ENCODE results near the gene VSTM1. TPM values are rescaled to one million over a fixed set of nuclear protein-coding genes. Genes with fewer than 3 reads are reported as not detected.

The VSTM1 gene
- total and polyA plus RNA-seq, 2 of the 8 experiments (the other 6 are each of a cell fraction or from before 2014, with no cell fraction given): 0.12 to 0.65 TPM

GRCh38 chr19:54047616-54048015, 16.1 kb downstream of the VSTM1 start:
- no peak overlapping the region for H2BK20ac ChIP-seq (ENCODE audit: low read length)
- no peak overlapping the region for H4K91ac ChIP-seq (replicated peaks; ENCODE audit: insufficient read length, low read length)
- no peak overlapping the region for H3K27ac ChIP-seq (ENCODE audit: low read depth, low read length)
- H3K79me1 ChIP-seq (ENCODE audit: low read depth, low read length): no peaks in the 10 kb centered on the region
- H4K8ac ChIP-seq (ENCODE audit: extremely low read depth, insufficient read depth, low read length): no peak overlapping the region
- no peaks in the 10 kb centered on the region for H3K4me1 ChIP-seq (replicated peaks in 1 of 4; ENCODE audit: control insufficient read depth in 3 of 4, insufficient read depth in 4 of 4, low read length in 3 of 4)
- H3K23me2 ChIP-seq (ENCODE audit: low read depth, low read length): peaks cover 2% of the 10 kb centered on the region; the same call in 1 of the 2 replicates
- H2AK5ac ChIP-seq (ENCODE audit: low read depth, low read length): no peak overlapping the region
- no peak overlapping the region for H2AFZ ChIP-seq (ENCODE audit: low read length)
- DNase-seq (ENCODE audit: low read depth in 1 of 2, low spot score in 2 of 2) (no peak), FAIRE-seq (no peak)
- H2BK12ac ChIP-seq (ENCODE audit: low read depth, low read length): no peak overlapping the region
- H3K56ac ChIP-seq (replicated peaks; ENCODE audit: insufficient read length, low read depth, low read length): no peak overlapping the region
- no peaks in the 10 kb centered on the region for H3K27me3 ChIP-seq (replicated peaks in 1 of 4; ENCODE audit: control insufficient read depth in 3 of 4, extremely low read depth in 1 of 4, insufficient read depth in 3 of 4, low read length in 3 of 4)
- H3K9me3 ChIP-seq (ENCODE audit: insufficient read depth in 2 of 2, low read depth in 1 of 2, low read length in 1 of 2): no peaks in the 10 kb centered on the region
- H2BK120ac ChIP-seq (replicated peaks; ENCODE audit: low read depth, low read length): peak overlapping the region; percentile 54
- H2BK5ac ChIP-seq (ENCODE audit: low read depth, low read length): no peak overlapping the region
- 93% methylated on average over 4 of the region's 4 CpGs; no CpG with 5 or more reads in 1 of the 2 experiments for whole genome bisulfite sequencing, 2 experiments (ENCODE audit: extremely low coverage in 1 of 2, insufficient coverage in 1 of 2, insufficient read length in 1 of 2, insufficient replicate concordance in 2 of 2, low coverage in 1 of 2, low lambda C conversion rate in 2 of 2, missing lambda C conversion rate in 1 of 2)
- no peak overlapping the region for H3K18ac ChIP-seq (ENCODE audit: extremely low read depth, low read length)
- H3K4me3 ChIP-seq (ENCODE audit: extremely low read depth in 1 of 4, insufficient read depth in 2 of 4, low read depth in 3 of 4, low read length in 4 of 4): no peak overlapping the region
- no peak overlapping the region for H2BK15ac ChIP-seq (ENCODE audit: low read length)
- H4K20me1 ChIP-seq (replicated peaks in 1 of 2; ENCODE audit: control insufficient read depth in 1 of 2, insufficient read depth in 2 of 2, low read length in 2 of 2): no peaks in the 10 kb centered on the region
- ChIA-PET POLR2A (ENCODE audit: partially characterized antibody) (interaction anchor here (0.6 to 0.7 kb wide), 2 partner anchors 9 to 54 kb away, joined by 3 read pairs; no protein-coding TSS in a partner anchor), CTCF (ENCODE audit: partially characterized antibody) (interaction anchor here (0.6 kb wide), 1 partner anchor 49 kb away, joined by 4 read pairs; no protein-coding TSS in a partner anchor)
- TF ChIP-seq CTBP2 (IDR thresholded peaks at IDR 0.05; ENCODE audit: borderline replicate concordance, insufficient read depth, insufficient read length, low read length) (no peak), BCL11A (IDR thresholded peaks at IDR 0.05; ENCODE audit: low read depth in 2 of 2, low read length in 2 of 2) (no peak), ATF3 (IDR thresholded peaks at IDR 0.05; ENCODE audit: insufficient read depth, low read depth, low read length) (no peak), TEAD4 (IDR thresholded peaks at IDR 0.05; ENCODE audit: low read depth, low read length) (no peak), SAP30 (IDR thresholded peaks at IDR 0.05; ENCODE audit: insufficient read depth, insufficient replicate concordance, low read length) (no peak), SP2 (IDR thresholded peaks at IDR 0.05; ENCODE audit: low read length) (no peak), PHF8 (conservative IDR thresholded peaks at IDR 0.05; ENCODE audit: low read depth, low read length) (no peak), CREB1 (IDR thresholded peaks at IDR 0.05) (no peak), SIN3A (conservative IDR thresholded peaks at IDR 0.05 in 1 of 2, IDR thresholded peaks at IDR 0.05 in 1 of 2; ENCODE audit: low read depth in 1 of 2, low read length in 2 of 2) (no peak), EP300 (IDR thresholded peaks at IDR 0.05; ENCODE audit: borderline replicate concordance in 1 of 2, low read depth in 2 of 2, low read length in 2 of 2) (no peak)
- no peak overlapping the region for H4K5ac ChIP-seq (ENCODE audit: insufficient read length, low read depth, low read length)
- no peak overlapping the region for H3K14ac ChIP-seq (ENCODE audit: insufficient read length)
- no peaks in the 10 kb centered on the region for H3K79me2 ChIP-seq (ENCODE audit: control insufficient read depth in 1 of 2, insufficient read depth in 2 of 2, low read length in 2 of 2)
- no peak overlapping the region for H3K9ac ChIP-seq (replicated peaks in 1 of 4; ENCODE audit: extremely low read depth in 1 of 4, low read depth in 3 of 4, low read length in 3 of 4)
- H3K23ac ChIP-seq (ENCODE audit: insufficient read length): no peak overlapping the region
- H3K36me3 ChIP-seq (ENCODE audit: control insufficient read depth in 2 of 4, insufficient read depth in 4 of 4, low read length in 3 of 4): no peaks in the 10 kb centered on the region
- no peak overlapping the region for H3K4ac ChIP-seq (replicated peaks; ENCODE audit: insufficient read length, low read depth, low read length)
- no peak overlapping the region for H3K4me2 ChIP-seq (ENCODE audit: insufficient read depth in 1 of 2, low read depth in 2 of 2, low read length in 2 of 2)
